SU-DHL-6 (cell line): ENCODE results near the gene BAHCC1.

Experiments
- H2AFZ ChIP-seq: fragments of 200-600 bp; sonication (generic); 2 replicates; pipeline ENCODE4 v1.6.1; 2014; ENCODE audit warnings: low read depth, mild to moderate bottlenecking, moderate library complexity, mixed read lengths, antibody characterized with exemption, low read length; ENCODE audit not compliant: severe bottlenecking
- H3F3A ChIP-seq: fragments of 200-600 bp; shearing (Covaris generic); 2 replicates; pipeline ENCODE4 v1.6.0; 2016; ENCODE audit warnings: antibody characterized with exemption, mild to moderate bottlenecking; ENCODE audit not compliant: insufficient read depth
- H3K27ac ChIP-seq: fragments of 200-600 bp; sonication (generic); 2 replicates; pipeline ENCODE4 v1.5.1; 2016; ENCODE audit warnings: low read depth, mild to moderate bottlenecking, low read length, moderate library complexity, mixed read lengths
- H3K27me3 ChIP-seq: fragments of 200-600 bp; sonication (generic), shearing (Covaris generic); 2 replicates; pipeline ENCODE4 v1.6.0; 2014; ENCODE audit warnings: mild to moderate bottlenecking, low read length
- H3K36me3 ChIP-seq: fragments of 200-600 bp; sonication (generic); 2 replicates; pipeline ENCODE4 v1.6.1; 2014; ENCODE audit warnings: mild to moderate bottlenecking, low read length, mixed read lengths
- H3K4me2 ChIP-seq: fragments of 300-600, 200-600 bp; shearing (Covaris generic), sonication (generic); 2 replicates; pipeline ENCODE4 v1.6.0; 2014; ENCODE audit warnings: low read length, low read depth, mild to moderate bottlenecking; ENCODE audit not compliant: poor library complexity, severe bottlenecking
- H3K4me3 ChIP-seq: fragments of 200-600 bp; sonication (generic); 2 replicates; pipeline ENCODE4 v1.5.1; 2014; ENCODE audit warnings: antibody characterized with exemption, low read length, mild to moderate bottlenecking, mixed read lengths; ENCODE audit not compliant: insufficient read depth, poor library complexity, severe bottlenecking
- H3K79me2 ChIP-seq: fragments of 200-600 bp; sonication (generic); 2 replicates; pipeline ENCODE4 v1.6.1; 2014; ENCODE audit warnings: mild to moderate bottlenecking, low read length, moderate library complexity; ENCODE audit not compliant: insufficient read depth
- H3K9ac ChIP-seq: fragments of 200-600 bp; sonication (generic); 2 replicates; pipeline ENCODE4 v1.7.0; 2014; ENCODE audit warnings: mild to moderate bottlenecking, low read length
- H3K9me2 ChIP-seq: fragments of 200-600 bp; sonication (generic); replicated peaks from 2 replicates; pipeline ENCODE4 v1.6.1; 2014; ENCODE audit warnings: low read length; ENCODE audit not compliant: insufficient read depth
- H3K9me3 ChIP-seq: fragments of 200-600 bp; sonication (generic); 2 replicates; pipeline ENCODE4 v1.6.1; 2014; ENCODE audit warnings: low read length, mixed read lengths; ENCODE audit not compliant: insufficient read depth
- H4K20me1 ChIP-seq: fragments of 200-600 bp; sonication (generic); 2 replicates; pipeline ENCODE4 v1.6.1; 2014; ENCODE audit warnings: low read depth, mild to moderate bottlenecking, antibody characterized with exemption, low read length, moderate library complexity, mixed read lengths
- CTCF ChIP-seq: fragments of 200-600 bp; sonication (generic); IDR thresholded peaks from one replicate; pipeline ENCODE4 v1.5.1; 2017; ENCODE audit warnings: antibody characterized with exemption, mild to moderate bottlenecking, low read length, moderate library complexity; ENCODE audit not compliant: insufficient read depth, poor library complexity, severe bottlenecking
- EZH2phosphoT487 ChIP-seq: fragments of 200-600 bp; sonication (generic), shearing (Covaris generic); conservative IDR thresholded peaks from 2 replicates; pipeline ENCODE4 v1.6.1; 2018; ENCODE audit warnings: mild to moderate bottlenecking, antibody characterized with exemption, low read length, moderate library complexity, mixed read lengths

Gene BAHCC1

GRCh38 chr17:81367171-81367570 lies 28.1 kb upstream of the BAHCC1 start:
- no peak overlapping the region for H3K4me2 ChIP-seq

GRCh38 chr17:81368161-81369022 lies 26.9 kb upstream of the BAHCC1 start:
- no peaks in the 10 kb centered on the region for H3K79me2 ChIP-seq
- no peak for TF ChIP-seq CTCF
- no peak for TF ChIP-seq EZH2phosphoT487
- H3K4me3 ChIP-seq: no peak overlapping the region
- no peak overlapping the region for H3K9ac ChIP-seq
- no peaks in the 10 kb centered on the region for H3F3A ChIP-seq
- no peaks in the 10 kb centered on the region for H3K9me2 ChIP-seq
- no peaks in the 10 kb centered on the region for H3K27me3 ChIP-seq
- no peaks in the 10 kb centered on the region for H4K20me1 ChIP-seq
- no peak overlapping the region for H3K27ac ChIP-seq
- H2AFZ ChIP-seq: no peak overlapping the region
- no peak overlapping the region for H3K4me2 ChIP-seq
- H3K9me3 ChIP-seq: no peaks in the 10 kb centered on the region
- no peaks in the 10 kb centered on the region for H3K36me3 ChIP-seq

More at GRCh38 chr17:81367171-81367570, 28.1 kb upstream of the BAHCC1 start:
- Histone ChIP-seq H3K27ac (no peak overlapping the region), H3K9me3 (no peaks in the 10 kb centered on the region), H3F3A (no peaks in the 10 kb centered on the region), H3K9ac (no peak overlapping the region), H2AFZ (no peak overlapping the region), H3K9me2 (no peaks in the 10 kb centered on the region), H3K27me3 (no peaks in the 10 kb centered on the region), H3K36me3 (no peaks in the 10 kb centered on the region), H3K79me2 (no peaks in the 10 kb centered on the region), H3K4me3 (no peak overlapping the region), H4K20me1 (no peaks in the 10 kb centered on the region)
- TF ChIP-seq CTCF: no peak
- no peak for TF ChIP-seq EZH2phosphoT487

DNA sequence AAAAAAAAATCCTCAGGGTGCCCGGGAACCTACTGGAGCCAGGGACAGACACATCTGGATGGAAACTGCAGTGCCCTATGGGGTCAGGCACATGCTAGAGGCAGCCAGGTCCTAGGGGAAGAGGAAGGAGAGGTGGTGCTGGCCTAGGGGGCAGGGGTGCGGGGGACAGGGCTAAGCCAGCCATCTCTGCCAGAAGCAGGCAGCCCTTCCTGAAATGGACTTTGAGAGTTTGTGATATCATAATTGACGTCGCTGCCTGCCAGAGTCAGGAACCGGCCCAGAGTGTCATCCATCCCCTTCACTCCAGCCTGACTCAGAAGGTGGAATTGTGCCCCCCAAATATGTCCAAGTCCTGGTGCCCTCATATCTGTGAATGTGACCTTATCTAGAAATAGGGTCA lies 25.0 kb upstream of the BAHCC1 start:
- H3K9me3 ChIP-seq: no peaks in the 10 kb centered on the region
- H3K27ac ChIP-seq: no peak overlapping the region
- no peaks in the 10 kb centered on the region for H3K79me2 ChIP-seq
- H3K4me2 ChIP-seq: no peak overlapping the region
- no peaks in the 10 kb centered on the region for H3K36me3 ChIP-seq
- H3K9me2 ChIP-seq: no peaks in the 10 kb centered on the region
- no peak overlapping the region for H2AFZ ChIP-seq
- no peak overlapping the region for H3K4me3 ChIP-seq
- no peak for TF ChIP-seq EZH2phosphoT487
- no peak for TF ChIP-seq CTCF
- H4K20me1 ChIP-seq: no peaks in the 10 kb centered on the region
- no peaks in the 10 kb centered on the region for H3F3A ChIP-seq
- no peaks in the 10 kb centered on the region for H3K27me3 ChIP-seq
- H3K9ac ChIP-seq: no peak overlapping the region
